ENCODE results near the gene HOXC6.

HOXC6 gene

DNA sequence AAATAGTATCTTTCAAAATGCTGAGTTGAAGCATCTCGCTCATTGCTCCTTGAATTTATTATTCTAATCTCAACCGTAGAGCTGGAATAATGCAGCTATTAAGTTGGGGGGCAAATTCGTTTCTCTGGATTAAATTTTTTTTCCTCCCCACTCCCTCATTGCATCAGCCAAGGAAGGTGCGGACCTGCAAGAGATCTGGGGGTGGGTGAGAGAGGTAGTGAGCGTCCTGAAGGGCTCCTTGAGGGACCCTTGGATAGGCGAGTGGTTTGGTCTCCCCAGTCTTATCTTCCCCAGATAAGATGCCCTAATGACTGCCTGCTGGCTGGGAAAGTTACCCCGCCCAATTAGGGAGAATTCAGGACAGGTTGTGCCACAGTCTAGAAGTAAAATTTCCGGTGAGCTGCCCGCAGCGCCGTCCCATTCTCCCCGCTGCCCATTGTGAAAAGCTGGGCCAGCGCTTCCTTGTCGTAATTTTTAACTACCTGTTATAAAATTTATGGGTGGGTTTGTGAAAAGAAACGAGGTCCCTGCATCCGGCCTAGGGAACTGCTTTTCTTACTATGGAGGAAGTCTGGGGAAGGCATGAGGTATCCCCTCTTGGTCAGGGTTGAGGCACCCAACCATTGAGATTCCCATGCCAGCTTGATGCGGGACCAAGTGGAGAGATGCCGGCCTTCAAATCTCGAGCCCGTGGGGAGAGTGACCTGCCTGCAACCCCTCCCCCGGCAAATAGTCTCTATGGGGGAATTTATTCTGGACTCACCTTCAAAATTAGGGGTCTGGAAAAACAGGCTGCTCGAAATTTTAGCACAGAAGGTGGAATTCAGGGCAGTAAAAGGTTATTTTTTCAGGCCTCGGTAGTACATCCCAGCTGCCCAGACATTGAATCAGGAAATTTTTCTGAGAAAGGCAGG lies 13.0 kb upstream of the HOXC6 start:
- DNase-seq (ENCODE audit: low read depth in 2 of 2) = no peak

DNA sequence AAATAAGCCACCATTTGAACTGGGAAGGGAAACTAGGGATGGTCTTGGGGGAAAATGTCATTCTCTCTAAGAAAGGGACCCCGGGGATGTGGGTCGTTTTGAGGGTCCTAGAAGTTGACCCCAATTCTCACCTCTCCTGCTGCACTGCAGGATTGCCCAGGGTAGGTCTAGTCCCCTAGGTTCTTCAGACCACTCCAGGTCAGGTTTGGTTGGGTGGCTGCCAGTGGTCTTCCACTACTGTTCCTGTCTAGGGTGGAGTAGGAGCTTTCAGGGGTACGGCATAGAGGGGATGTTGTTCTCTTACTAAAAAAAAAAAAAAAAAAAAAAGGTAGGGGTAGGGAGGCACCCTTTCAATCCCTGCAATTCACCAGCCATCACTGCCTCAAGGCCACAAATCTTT lies 12.2 kb upstream of the HOXC6 start:
- DNase-seq (ENCODE audit: low read depth in 2 of 2) = no peak

- DNase-seq (ENCODE audit: low read depth in 2 of 2) = no peak
These were observed 11.7 kb upstream of the HOXC6 start for GRCh38 chr12:54016478-54016964.

DNA sequence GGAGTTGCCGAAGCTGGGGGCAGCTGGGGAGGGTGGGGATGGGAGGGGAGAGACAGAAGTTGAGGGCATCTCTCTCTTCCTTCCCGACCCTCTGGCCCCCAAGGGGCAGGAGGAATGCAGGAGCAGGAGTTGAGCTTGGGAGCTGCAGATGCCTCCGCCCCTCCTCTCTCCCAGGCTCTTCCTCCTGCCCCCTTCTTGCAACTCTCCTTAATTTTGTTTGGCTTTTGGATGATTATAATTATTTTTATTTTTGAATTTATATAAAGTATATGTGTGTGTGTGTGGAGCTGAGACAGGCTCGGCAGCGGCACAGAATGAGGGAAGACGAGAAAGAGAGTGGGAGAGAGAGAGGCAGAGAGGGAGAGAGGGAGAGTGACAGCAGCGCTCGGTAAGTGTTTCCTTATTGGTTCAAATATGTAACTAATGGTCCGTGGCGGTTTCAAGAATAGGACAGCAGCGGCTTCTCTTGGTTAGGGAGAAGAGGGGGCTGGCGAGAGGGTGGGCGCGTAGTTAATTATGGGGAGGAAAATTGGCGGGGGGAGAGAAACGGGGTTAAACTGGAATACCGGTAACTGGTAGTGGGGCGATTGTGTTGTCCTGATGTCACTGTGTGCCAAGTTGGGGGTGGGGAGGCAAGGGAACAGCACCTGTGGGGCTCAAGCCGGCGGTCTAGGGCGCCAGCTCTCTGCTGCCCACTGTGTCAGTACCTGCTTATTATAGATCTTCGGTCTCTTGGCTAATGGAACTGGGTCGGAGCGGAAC lies 11.0 kb upstream of the HOXC6 start:
- DNase-seq (ENCODE audit: low read depth in 2 of 2) = no peak

- DNase-seq (ENCODE audit: low read depth in 2 of 2) = peak; percentile 40 to 58
These were observed 10.3 kb upstream of the HOXC6 start for GRCh38 chr12:54017878-54018467.

- DNase-seq (ENCODE audit: low read depth in 2 of 2) = no peak
These were observed 9.7 kb upstream of the HOXC6 start for GRCh38 chr12:54018468-54018984.

DNA sequence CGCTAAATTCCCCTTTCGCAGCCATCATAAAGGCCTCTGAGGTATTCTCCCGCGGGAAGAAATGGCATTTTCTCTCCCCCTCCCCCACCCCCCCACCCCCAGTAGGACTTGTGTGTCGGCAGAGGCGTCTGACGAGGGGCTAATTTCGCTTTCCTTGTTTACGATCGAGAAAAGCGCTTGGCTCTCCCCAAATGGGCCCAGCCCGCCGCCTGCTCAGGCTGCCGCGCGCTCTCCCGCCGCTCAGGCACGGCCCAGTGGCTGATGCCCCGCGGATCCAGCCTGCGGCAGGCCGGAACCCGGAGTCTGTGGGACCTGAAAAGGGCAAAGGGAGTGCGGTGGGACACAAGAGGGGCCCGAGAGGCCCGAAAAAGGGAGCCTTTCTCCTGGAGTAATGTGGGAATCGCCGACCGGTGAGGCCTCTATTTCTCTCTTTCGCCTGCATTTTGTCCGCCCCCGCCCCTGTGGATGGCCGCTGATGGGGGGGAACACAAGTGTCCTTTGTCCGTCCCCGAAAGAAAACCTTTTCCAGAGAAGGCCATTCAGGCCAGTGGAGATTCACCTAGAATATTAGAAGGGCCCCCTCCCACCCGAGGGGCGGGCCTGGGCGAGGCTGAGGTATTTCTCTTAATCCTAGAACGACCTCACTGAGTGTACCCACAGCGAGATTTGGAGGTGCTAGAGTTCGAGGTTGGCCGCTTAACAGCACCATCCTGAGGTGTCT lies 9.0 kb upstream of the HOXC6 start:
- no peak for DNase-seq (ENCODE audit: low read depth in 2 of 2)

GRCh38 chr12:54019924-54020590 lies 8.2 kb upstream of the HOXC6 start:
- DNase-seq (ENCODE audit: low read depth in 2 of 2) = no peak

DNA sequence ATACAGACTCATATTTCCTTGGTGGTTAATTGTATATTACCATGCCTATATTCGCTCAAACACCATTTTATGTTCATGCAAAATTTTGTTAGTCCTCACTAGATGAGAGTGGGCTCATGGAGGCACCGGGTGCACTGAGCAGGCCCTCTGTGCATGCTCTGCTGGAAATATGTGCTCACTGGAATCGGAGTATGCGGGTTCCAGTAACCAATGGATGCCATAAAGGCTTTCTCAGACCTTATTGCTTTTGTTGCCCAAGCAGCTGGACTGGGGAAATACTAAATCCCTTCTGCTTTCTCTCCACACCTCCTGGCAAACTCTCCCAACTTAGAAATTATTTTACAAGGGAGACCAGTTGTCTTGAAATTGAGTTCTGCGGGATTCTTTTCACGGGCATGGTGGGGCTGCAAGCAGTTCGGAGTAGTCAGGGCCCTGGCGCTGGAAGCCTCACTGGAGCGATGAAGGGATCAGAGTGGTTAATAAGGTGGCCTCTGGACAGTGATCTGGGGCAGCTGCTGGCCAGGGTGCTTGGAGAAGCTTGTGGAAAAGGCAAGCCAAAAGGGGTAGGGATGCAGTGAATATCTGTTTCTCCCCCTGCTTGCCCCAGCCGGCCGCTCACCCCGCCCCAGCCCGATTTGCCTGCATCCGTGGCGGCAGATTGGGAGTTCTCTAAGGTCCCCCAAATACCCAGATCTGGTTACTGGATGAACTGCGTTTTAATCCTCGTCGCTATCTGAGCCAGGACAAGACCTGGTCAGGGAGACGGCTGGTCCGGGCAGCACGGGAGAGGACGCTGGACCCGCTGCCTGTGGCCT lies 7.4 kb upstream of the HOXC6 start:
- no peak for DNase-seq (ENCODE audit: low read depth in 2 of 2)

DNA sequence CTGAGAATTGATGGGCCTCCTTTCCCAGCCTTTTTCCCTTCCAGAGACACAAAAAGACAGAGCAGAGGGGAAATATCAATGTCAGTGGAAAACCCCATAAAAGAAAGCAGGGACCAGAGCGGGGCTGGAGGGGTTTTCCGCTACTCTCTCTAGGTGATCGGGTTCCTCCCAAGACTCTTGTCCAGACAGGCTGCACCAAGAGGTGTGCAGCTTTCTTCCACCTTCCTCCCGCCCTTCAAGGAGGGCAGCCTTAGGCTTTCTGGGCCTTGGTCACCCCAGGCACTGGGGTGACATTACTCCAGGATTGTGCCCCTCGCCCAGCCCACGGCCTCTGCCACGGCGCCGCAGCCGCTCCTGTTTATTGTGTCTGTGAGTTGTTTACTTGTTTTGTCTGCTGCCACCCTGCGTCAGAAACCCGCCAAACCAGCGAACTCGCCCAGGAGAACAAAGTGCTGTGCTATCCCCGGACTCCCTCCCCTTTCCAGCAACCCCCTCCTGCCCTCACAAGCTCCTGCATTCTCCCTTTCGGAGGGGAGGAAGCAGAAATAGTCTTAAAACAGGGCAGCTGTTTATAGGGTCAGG lies 6.7 kb upstream of the HOXC6 start:
- no peak for DNase-seq (ENCODE audit: low read depth in 2 of 2)

DNA sequence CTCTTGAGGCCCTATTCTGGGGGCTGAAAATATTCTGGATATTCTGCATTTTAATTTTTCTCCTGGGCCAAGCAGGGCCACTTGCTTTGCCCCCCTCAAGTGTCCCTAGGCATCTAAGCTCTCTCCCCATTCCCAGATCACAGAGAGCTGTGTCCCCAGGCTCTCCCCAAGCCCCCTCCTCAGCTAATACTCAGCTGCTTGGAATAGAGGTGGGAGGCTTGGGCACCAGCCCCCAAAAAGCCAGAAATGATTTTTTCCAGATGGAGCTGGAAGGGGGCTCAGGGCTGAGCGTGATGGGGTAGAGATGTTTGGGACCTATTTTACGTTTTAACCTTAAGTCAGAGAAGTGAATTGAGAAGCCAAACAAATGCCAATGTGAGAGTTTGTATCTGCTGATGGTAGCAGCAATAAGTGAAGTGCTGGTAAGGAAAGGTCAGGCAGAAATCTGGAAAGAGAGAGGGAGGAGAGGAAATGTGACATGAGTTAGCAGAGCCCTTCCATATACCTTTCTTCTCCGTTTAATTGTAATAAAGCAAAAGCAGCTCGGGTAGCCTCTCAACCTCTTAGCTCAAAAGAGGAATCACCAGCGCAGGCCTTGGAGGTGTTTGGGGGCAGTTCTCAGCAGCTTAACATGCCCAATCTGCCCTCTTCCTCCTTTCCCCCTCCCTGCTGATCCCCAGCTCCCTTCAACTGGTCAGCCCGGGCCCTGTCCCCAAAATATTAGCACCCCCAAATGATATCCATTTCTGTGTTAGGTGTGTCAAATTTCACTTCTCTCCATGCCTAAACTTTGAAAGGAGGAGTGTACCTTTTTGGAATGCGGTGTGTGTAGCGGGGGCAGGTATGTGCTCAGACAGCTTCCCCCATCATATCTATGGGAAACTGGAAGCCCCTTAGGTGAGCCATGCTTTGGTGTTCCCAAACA lies 5.0 kb upstream of the HOXC6 start:
- DNase-seq (ENCODE audit: low read depth in 2 of 2) = no peak

GRCh38 chr12:54024127-54024526 lies 4.1 kb upstream of the HOXC6 start:
- no peak for DNase-seq (ENCODE audit: low read depth in 2 of 2)

GRCh38 chr12:54024581-54025305 lies 3.5 kb upstream of the HOXC6 start:
- no peak for DNase-seq (ENCODE audit: low read depth in 2 of 2)

DNA sequence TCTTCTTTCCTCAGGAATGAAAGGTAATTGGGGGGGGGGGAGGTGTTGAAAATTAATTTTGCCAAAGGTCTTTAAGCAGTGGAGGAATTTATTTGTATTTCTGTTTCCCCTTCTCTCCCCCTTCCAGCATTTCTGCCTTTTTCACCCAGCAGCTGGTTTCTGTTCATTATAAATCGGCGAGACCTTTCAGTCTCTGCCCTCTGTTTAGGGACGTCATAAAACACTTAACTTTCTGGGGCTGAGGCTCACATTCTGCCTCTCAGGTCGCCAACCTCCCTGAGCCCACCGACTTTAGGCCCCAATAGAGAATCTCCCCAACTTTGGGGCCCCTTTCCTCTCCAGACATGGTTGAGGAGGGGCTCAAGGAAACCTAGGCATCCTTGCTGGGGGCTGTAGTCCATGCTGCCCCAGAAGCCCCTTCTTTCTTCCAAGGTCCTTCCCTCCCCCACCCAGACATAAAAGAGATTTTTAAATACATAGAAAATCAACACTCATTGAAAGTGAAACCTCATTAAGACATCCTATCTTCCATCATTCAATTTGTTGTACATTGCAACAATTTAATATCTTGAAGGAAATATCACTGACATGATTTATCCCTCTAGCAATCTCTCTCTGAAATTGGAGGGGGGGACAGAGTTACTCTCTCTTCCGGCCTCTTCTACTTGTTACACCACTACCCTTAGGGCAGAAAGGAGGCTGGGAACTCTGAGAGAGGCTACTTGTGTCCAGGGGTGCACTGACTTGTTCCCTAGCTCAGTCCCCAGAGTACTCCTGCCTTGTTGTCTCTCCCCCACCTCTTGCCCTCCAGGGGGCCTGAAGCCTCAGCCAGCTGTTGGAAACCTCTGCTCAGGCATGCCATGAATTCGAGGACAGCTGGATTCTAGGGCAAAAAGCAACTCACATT lies 2.5 kb upstream of the HOXC6 start:
- no peak for DNase-seq (ENCODE audit: low read depth in 2 of 2)

DNA sequence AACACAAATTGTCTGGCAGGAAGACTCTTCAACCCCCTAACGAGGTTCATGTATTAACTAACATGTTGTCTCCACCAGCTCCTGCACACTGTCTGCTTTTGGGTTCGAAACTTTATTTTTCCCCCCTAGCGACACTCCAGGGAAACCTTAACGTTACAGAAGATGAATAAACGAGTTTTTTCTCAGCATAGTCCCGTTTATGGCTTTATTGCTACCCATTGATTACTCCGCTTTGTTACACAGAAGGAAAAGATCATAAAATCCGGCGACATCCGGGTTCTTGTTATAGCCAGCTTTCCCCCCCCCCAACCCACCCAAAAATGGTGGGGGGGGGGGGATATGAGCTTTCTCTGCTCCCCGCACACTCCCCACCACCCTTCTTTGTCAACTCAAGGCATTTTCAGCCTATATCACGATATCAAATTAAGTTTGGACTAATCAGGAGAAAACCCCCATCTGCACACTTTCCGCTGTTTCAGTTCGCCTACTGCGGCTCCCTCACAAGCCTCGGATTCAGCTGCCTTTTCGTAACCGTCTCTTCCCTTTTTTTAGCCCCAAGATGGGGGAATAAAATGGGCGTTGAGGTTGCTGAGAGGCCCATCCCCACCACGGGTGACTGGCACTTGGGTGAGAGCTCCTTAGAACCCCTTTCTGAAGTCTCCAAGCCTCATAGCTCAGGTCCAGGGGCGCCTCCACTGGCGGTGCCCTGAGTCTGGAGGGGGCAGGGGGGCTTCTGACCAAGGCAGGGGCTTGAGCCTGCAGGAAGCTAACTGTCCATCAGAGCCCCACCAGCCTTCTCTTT lies 1.4 kb upstream of the HOXC6 start:
- DNase-seq (ENCODE audit: low read depth in 2 of 2) = no peak

- DNase-seq (ENCODE audit: low read depth in 2 of 2) = no peak
These were observed 826 bp upstream of the HOXC6 start for GRCh38 chr12:54027442-54027786.
